ENCODE results near the gene DHX57.

The DHX57 gene

GRCh38 chr2:38871432-38871831 is 4.3 kb downstream of the DHX57 start:
- no peak for DNase-seq

GRCh38 chr2:38866773-38867443 is 8.8 kb downstream of the DHX57 start:
- no peak for DNase-seq

- DNase-seq: no peak
These were observed 12.6 kb downstream of the DHX57 start for GRCh38 chr2:38863061-38863695.

GRCh38 chr2:38862476-38862875 is 13.3 kb downstream of the DHX57 start:
- no peak for DNase-seq

- DNase-seq: no peak
These were observed 19.6 kb downstream of the DHX57 start for GRCh38 chr2:38856165-38856564.

- no peak for DNase-seq
These were observed 25.7 kb downstream of the DHX57 start for GRCh38 chr2:38850045-38850444.

- peak; percentile 41 to 70 (median 64) for DNase-seq
These were observed 38.9 kb downstream of the DHX57 start for GRCh38 chr2:38836791-38837190.

- peak; percentile 66 to 93 (median 86) for DNase-seq
These were observed 39.7 kb downstream of the DHX57 start for GRCh38 chr2:38835990-38836389.

GRCh38 chr2:38835015-38835601 is 40.6 kb downstream of the DHX57 start:
- peak; percentile 57 to 73 (median 61) for DNase-seq

GRCh38 chr2:38830526-38831159 is 45.1 kb downstream of the DHX57 start:
- peak; percentile 63 to 87 (median 80) for DNase-seq

- DNase-seq: peak; percentile 23 to 83 (median 48)
These were observed 45.8 kb downstream of the DHX57 start for GRCh38 chr2:38829971-38830370.

- no peak for DNase-seq
These were observed 47.3 kb downstream of the DHX57 start for GRCh38 chr2:38828460-38828859.

- DNase-seq: peak; percentile 44 to 77 (median 70)
These were observed 48.1 kb downstream of the DHX57 start for GRCh38 chr2:38827539-38828145.

GRCh38 chr2:38825956-38826355 is 49.8 kb downstream of the DHX57 start:
- DNase-seq: peak in 2 of 4 experiments; percentile 38 to 41

GRCh38 chr2:38824906-38825305 is 50.8 kb downstream of the DHX57 start:
- no peak for DNase-seq

- no peak for DNase-seq
These were observed 52.3 kb downstream of the DHX57 start for GRCh38 chr2:38823386-38823785.

GRCh38 chr2:38818565-38818964 is 57.2 kb downstream of the DHX57 start:
- no peak for DNase-seq

GRCh38 chr2:38815936-38816335 is 59.8 kb downstream of the DHX57 start:
- DNase-seq: peak; percentile 49 to 80 (median 66)

- no peak for DNase-seq
These were observed 65.2 kb downstream of the DHX57 start for GRCh38 chr2:38810488-38810887.

GRCh38 chr2:38808677-38809076 is 67.1 kb downstream of the DHX57 start:
- no peak for DNase-seq

GRCh38 chr2:38806733-38807059 is 69.0 kb downstream of the DHX57 start:
- DNase-seq: peak in 3 of 4 experiments; percentile 13 to 72 (median 60)

GRCh38 chr2:38806015-38806732 is 69.6 kb downstream of the DHX57 start:
- peak; percentile 80 to 93 (median 88) for DNase-seq

Data from suppressor macrophage (primary cell).